ENCODE results near the gene HSD17B13.

The HSD17B13 gene

GRCh38 chr4:87322754-87323153 lies at the start of gene HSD17B13:
Gene HSD17B13, minus strand, starts transcription at chr4:87322882. Its CDS starts 41 bp downstream, at chr4:87322841.
- Histone ChIP-seq H3K27me3 (ENCODE audit: control insufficient read depth, low read length) (no peaks in the 10 kb centered on the region), H3K4me1 (ENCODE audit: control insufficient read depth, low read length) (no peaks in the 10 kb centered on the region), H3K4me3 (ENCODE audit: low read length) (no peak within 1 kb of the TSS), H3K27ac (ENCODE audit: low read depth, low read length) (no peak within 1 kb of the TSS), H3K4me2 (ENCODE audit: low read length) (no peak within 1 kb of the TSS), H3K79me2 (ENCODE audit: control insufficient read depth, low read length) (no peaks in the 10 kb centered on the region), H3K36me3 (ENCODE audit: control insufficient read depth, low read length) (no peaks in the 10 kb centered on the region), H3K9me3 (ENCODE audit: control insufficient read depth, insufficient read depth, low read length) (no peaks in the 10 kb centered on the region), H4K20me1 (ENCODE audit: control insufficient read depth, insufficient read depth, low read depth, low read length) (no peaks in the 10 kb centered on the region), H3F3A (ENCODE audit: control insufficient read depth, insufficient read depth) (no peaks in the 10 kb centered on the region), H3K9me2 (replicated peaks; ENCODE audit: control insufficient read depth, low read length) (no peaks in the 10 kb centered on the region)
- TF ChIP-seq, protein P1, sequence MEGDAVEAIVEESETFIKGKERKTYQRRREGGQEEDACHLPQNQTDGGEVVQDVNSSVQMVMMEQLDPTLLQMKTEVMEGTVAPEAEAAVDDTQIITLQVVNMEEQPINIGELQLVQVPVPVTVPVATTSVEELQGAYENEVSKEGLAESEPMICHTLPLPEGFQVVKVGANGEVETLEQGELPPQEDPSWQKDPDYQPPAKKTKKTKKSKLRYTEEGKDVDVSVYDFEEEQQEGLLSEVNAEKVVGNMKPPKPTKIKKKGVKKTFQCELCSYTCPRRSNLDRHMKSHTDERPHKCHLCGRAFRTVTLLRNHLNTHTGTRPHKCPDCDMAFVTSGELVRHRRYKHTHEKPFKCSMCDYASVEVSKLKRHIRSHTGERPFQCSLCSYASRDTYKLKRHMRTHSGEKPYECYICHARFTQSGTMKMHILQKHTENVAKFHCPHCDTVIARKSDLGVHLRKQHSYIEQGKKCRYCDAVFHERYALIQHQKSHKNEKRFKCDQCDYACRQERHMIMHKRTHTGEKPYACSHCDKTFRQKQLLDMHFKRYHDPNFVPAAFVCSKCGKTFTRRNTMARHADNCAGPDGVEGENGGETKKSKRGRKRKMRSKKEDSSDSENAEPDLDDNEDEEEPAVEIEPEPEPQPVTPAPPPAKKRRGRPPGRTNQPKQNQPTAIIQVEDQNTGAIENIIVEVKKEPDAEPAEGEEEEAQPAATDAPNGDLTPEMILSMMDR (IDR thresholded peaks at IDR 0.05; ENCODE audit: low read depth, low read length, poor library complexity, severe bottlenecking) = no peak

GRCh38 chr4:87370068-87370467 lies 47.4 kb upstream of the HSD17B13 start:
- no peaks in the 10 kb centered on the region for H4K20me1 ChIP-seq (ENCODE audit: control insufficient read depth, insufficient read depth, low read depth, low read length)
- H3F3A ChIP-seq (ENCODE audit: control insufficient read depth, insufficient read depth) = no peaks in the 10 kb centered on the region
- H3K4me3 ChIP-seq (ENCODE audit: low read length) = no peak overlapping the region
- H3K4me2 ChIP-seq (ENCODE audit: low read length) = no peak overlapping the region
- H3K9me3 ChIP-seq (ENCODE audit: control insufficient read depth, insufficient read depth, low read length) = no peaks in the 10 kb centered on the region
- TF ChIP-seq, protein P1 (IDR thresholded peaks at IDR 0.05; ENCODE audit: low read depth, low read length, poor library complexity, severe bottlenecking) = no peak
- TF ChIP-seq EZH2phosphoT487 (IDR thresholded peaks at IDR 0.05; ENCODE audit: borderline replicate concordance, low read length) = no peak
- H3K36me3 ChIP-seq (ENCODE audit: control insufficient read depth, low read length) = peaks cover 7% of the 10 kb centered on the region; the same call in 1 of the 2 replicates
- no peaks in the 10 kb centered on the region for H3K27me3 ChIP-seq (ENCODE audit: control insufficient read depth, low read length)
- H3K4me1 ChIP-seq (ENCODE audit: control insufficient read depth, low read length) = no peaks in the 10 kb centered on the region
- no peaks in the 10 kb centered on the region for H3K9me2 ChIP-seq (replicated peaks; ENCODE audit: control insufficient read depth, low read length)
- H3K79me2 ChIP-seq (ENCODE audit: control insufficient read depth, low read length) = no peaks in the 10 kb centered on the region
- H3K27ac ChIP-seq (ENCODE audit: low read depth, low read length) = no peak overlapping the region

DNA sequence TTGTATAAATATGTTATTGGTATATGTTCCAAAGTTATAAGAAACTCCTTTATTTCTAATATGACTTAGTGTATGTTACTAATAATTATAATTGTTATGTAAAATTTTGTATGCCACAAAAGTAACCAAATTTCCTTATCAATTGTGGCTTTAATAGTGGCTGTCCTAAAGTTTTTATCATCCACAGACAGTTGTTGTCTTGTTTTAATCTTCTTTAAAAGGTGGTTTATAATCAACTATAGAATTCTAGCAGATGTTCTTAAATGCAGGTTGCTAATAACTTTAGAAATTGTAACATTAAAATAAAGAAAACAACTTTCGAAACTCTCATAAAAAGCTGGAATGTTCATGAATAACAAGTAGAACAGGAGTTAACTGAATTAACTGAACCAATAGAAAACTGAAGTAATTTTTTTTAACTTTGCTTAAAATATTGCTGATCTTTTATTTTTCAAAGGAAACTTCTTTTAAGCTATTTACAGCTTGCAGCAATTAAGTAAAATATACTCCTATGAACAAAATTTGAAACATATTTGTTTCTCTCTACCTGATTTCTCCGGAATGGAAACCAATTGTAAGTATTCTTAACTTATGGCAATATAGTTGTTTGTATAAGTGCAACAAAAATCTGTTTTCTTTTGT lies 44.0 kb upstream of the HSD17B13 start:
- Histone ChIP-seq H3K79me2 (ENCODE audit: control insufficient read depth, low read length) (no peaks in the 10 kb centered on the region), H3K4me3 (ENCODE audit: low read length) (no peak overlapping the region), H3K27me3 (ENCODE audit: control insufficient read depth, low read length) (no peaks in the 10 kb centered on the region), H3K4me1 (ENCODE audit: control insufficient read depth, low read length) (no peaks in the 10 kb centered on the region), H3K9me3 (ENCODE audit: control insufficient read depth, insufficient read depth, low read length) (no peaks in the 10 kb centered on the region), H3K27ac (ENCODE audit: low read depth, low read length) (no peak overlapping the region), H4K20me1 (ENCODE audit: control insufficient read depth, insufficient read depth, low read depth, low read length) (no peaks in the 10 kb centered on the region), H3K36me3 (ENCODE audit: control insufficient read depth, low read length) (peaks cover 6% of the 10 kb centered on the region; the same call in 1 of the 2 replicates), H3F3A (ENCODE audit: control insufficient read depth, insufficient read depth) (no peaks in the 10 kb centered on the region), H3K9me2 (replicated peaks; ENCODE audit: control insufficient read depth, low read length) (no peaks in the 10 kb centered on the region), H3K4me2 (ENCODE audit: low read length) (no peak overlapping the region)
- no peak for TF ChIP-seq EZH2phosphoT487 (IDR thresholded peaks at IDR 0.05; ENCODE audit: borderline replicate concordance, low read length)
- TF ChIP-seq, protein P1 (IDR thresholded peaks at IDR 0.05; ENCODE audit: low read depth, low read length, poor library complexity, severe bottlenecking) = no peak

Data from DOHH2 (cell line).